ENCODE data around the gene USP21.

USP21 gene

GRCh38 chr1:161175771-161176453 lies 16.6 kb downstream of the USP21 start:
- Histone ChIP-seq H3K9me3 (ENCODE audit: control insufficient read depth in 2 of 2, low read length in 2 of 2) (no peaks in the 10 kb centered on the region), H3K27me3 (ENCODE audit: control insufficient read depth in 2 of 2, insufficient read depth in 2 of 2, low read length in 2 of 2) (no peaks in the 10 kb centered on the region), H3K36me3 (ENCODE audit: control insufficient read depth in 2 of 2, insufficient read depth in 2 of 2, low read length in 2 of 2) (peaks cover 18 to 33% of the 10 kb centered on the region in 2 donors), H3K9ac (ENCODE audit: low read depth in 1 of 2, low read length in 2 of 2) (peak overlapping the region; percentile 94), H3K4me1 (ENCODE audit: control insufficient read depth in 2 of 2, insufficient read depth in 2 of 2, low read length in 2 of 2) (peaks cover 10 to 13% of the 10 kb centered on the region in 2 donors), H3K4me3 (ENCODE audit: low read length in 2 of 2) (peak overlapping the region in 1 of 2 donors; percentile 98), H3K27ac (ENCODE audit: low read depth in 2 of 2, low read length in 2 of 2) (peak overlapping the region; percentile 80 to 91)

- H3K36me3 ChIP-seq (ENCODE audit: control insufficient read depth in 2 of 2, insufficient read depth in 2 of 2, low read length in 2 of 2), result peaks cover 13 to 26% of the 10 kb centered on the region in 2 donors
- peak overlapping the region; percentile 80 to 91 for H3K27ac ChIP-seq (ENCODE audit: low read depth in 2 of 2, low read length in 2 of 2)
- H3K27me3 ChIP-seq (ENCODE audit: control insufficient read depth in 2 of 2, insufficient read depth in 2 of 2, low read length in 2 of 2), result no peaks in the 10 kb centered on the region
- no peaks in the 10 kb centered on the region for H3K9me3 ChIP-seq (ENCODE audit: control insufficient read depth in 2 of 2, low read length in 2 of 2)
- peaks cover 10 to 13% of the 10 kb centered on the region in 2 donors for H3K4me1 ChIP-seq (ENCODE audit: control insufficient read depth in 2 of 2, insufficient read depth in 2 of 2, low read length in 2 of 2)
- peak overlapping the region; percentile 94 for H3K9ac ChIP-seq (ENCODE audit: low read depth in 1 of 2, low read length in 2 of 2)
- peak overlapping the region; percentile 92 to 98 for H3K4me3 ChIP-seq (ENCODE audit: low read length in 2 of 2)
These were observed 17.3 kb downstream of the USP21 start for GRCh38 chr1:161176468-161177111.

GRCh38 chr1:161177112-161177935 lies 18.0 kb downstream of the USP21 start, which contains the start of gene B4GALT3:
Gene B4GALT3, minus strand, starts transcription at chr1:161177507. Its CDS starts 1,447 bp downstream, at chr1:161176060.
- peaks cover 7 to 20% of the 10 kb centered on the region in 2 donors for H3K36me3 ChIP-seq (ENCODE audit: control insufficient read depth in 2 of 2, insufficient read depth in 2 of 2, low read length in 2 of 2)
- peak within 1 kb of the TSS; percentile 80 to 91 for H3K27ac ChIP-seq (ENCODE audit: low read depth in 2 of 2, low read length in 2 of 2)
- peak within 1 kb of the TSS; percentile 92 to 98 for H3K4me3 ChIP-seq (ENCODE audit: low read length in 2 of 2)
- no peaks in the 10 kb centered on the region for H3K9me3 ChIP-seq (ENCODE audit: control insufficient read depth in 2 of 2, low read length in 2 of 2)
- no peaks in the 10 kb centered on the region for H3K27me3 ChIP-seq (ENCODE audit: control insufficient read depth in 2 of 2, insufficient read depth in 2 of 2, low read length in 2 of 2)
- H3K9ac ChIP-seq (ENCODE audit: low read depth in 1 of 2, low read length in 2 of 2), result peak within 1 kb of the TSS; percentile 94
- peaks cover 10 to 13% of the 10 kb centered on the region in 2 donors for H3K4me1 ChIP-seq (ENCODE audit: control insufficient read depth in 2 of 2, insufficient read depth in 2 of 2, low read length in 2 of 2)

- H3K4me3 ChIP-seq (ENCODE audit: low read length in 2 of 2), result peak overlapping the region; percentile 92 to 98
- no peaks in the 10 kb centered on the region for H3K27me3 ChIP-seq (ENCODE audit: control insufficient read depth in 2 of 2, insufficient read depth in 2 of 2, low read length in 2 of 2)
- H3K9ac ChIP-seq (ENCODE audit: low read depth in 1 of 2, low read length in 2 of 2), result peak overlapping the region; percentile 94
- H3K9me3 ChIP-seq (ENCODE audit: control insufficient read depth in 2 of 2, low read length in 2 of 2), result no peaks in the 10 kb centered on the region
- H3K27ac ChIP-seq (ENCODE audit: low read depth in 2 of 2, low read length in 2 of 2), result peak overlapping the region; percentile 80 to 91
- peaks cover 7 to 17% of the 10 kb centered on the region in 2 donors for H3K36me3 ChIP-seq (ENCODE audit: control insufficient read depth in 2 of 2, insufficient read depth in 2 of 2, low read length in 2 of 2)
- peaks cover 12 to 13% of the 10 kb centered on the region in 2 donors for H3K4me1 ChIP-seq (ENCODE audit: control insufficient read depth in 2 of 2, insufficient read depth in 2 of 2, low read length in 2 of 2)
These were observed 18.6 kb downstream of the USP21 start for GRCh38 chr1:161177936-161178244.

- H3K27ac ChIP-seq (ENCODE audit: low read depth in 2 of 2, low read length in 2 of 2), result no peak overlapping the region
- H3K4me3 ChIP-seq (ENCODE audit: low read length in 2 of 2), result no peak overlapping the region
- H3K4me1 ChIP-seq (ENCODE audit: control insufficient read depth in 2 of 2, insufficient read depth in 2 of 2, low read length in 2 of 2), result peaks cover 13 to 14% of the 10 kb centered on the region in 2 donors
- no peaks in the 10 kb centered on the region for H3K27me3 ChIP-seq (ENCODE audit: control insufficient read depth in 2 of 2, insufficient read depth in 2 of 2, low read length in 2 of 2)
- H3K36me3 ChIP-seq (ENCODE audit: control insufficient read depth in 2 of 2, insufficient read depth in 2 of 2, low read length in 2 of 2), result peaks cover 0 to 6% of the 10 kb centered on the region in 2 donors
- H3K9me3 ChIP-seq (ENCODE audit: control insufficient read depth in 2 of 2, low read length in 2 of 2), result no peaks in the 10 kb centered on the region
- no peak overlapping the region for H3K9ac ChIP-seq (ENCODE audit: low read depth in 1 of 2, low read length in 2 of 2)
These were observed 20.4 kb downstream of the USP21 start for GRCh38 chr1:161179698-161180097.

- no peak overlapping the region for H3K27ac ChIP-seq (ENCODE audit: low read depth in 2 of 2, low read length in 2 of 2)
- H3K4me3 ChIP-seq (ENCODE audit: low read length in 2 of 2), result no peak overlapping the region
- no peaks in the 10 kb centered on the region for H3K9me3 ChIP-seq (ENCODE audit: control insufficient read depth in 2 of 2, low read length in 2 of 2)
- no peaks in the 10 kb centered on the region for H3K36me3 ChIP-seq (ENCODE audit: control insufficient read depth in 2 of 2, insufficient read depth in 2 of 2, low read length in 2 of 2)
- peak overlapping the region in 1 of 2 donors; percentile 17 for H3K9ac ChIP-seq (ENCODE audit: low read depth in 1 of 2, low read length in 2 of 2)
- peaks cover 13 to 17% of the 10 kb centered on the region in 2 donors for H3K4me1 ChIP-seq (ENCODE audit: control insufficient read depth in 2 of 2, insufficient read depth in 2 of 2, low read length in 2 of 2)
- no peaks in the 10 kb centered on the region for H3K27me3 ChIP-seq (ENCODE audit: control insufficient read depth in 2 of 2, insufficient read depth in 2 of 2, low read length in 2 of 2)
These were observed 21.3 kb downstream of the USP21 start for GRCh38 chr1:161180639-161181038.

- Histone ChIP-seq H3K9me3 (ENCODE audit: control insufficient read depth in 2 of 2, low read length in 2 of 2) (no peaks in the 10 kb centered on the region), H3K27ac (ENCODE audit: low read depth in 2 of 2, low read length in 2 of 2) (peak overlapping the region; percentile 40 to 63), H3K4me1 (ENCODE audit: control insufficient read depth in 2 of 2, insufficient read depth in 2 of 2, low read length in 2 of 2) (peaks cover 5 to 13% of the 10 kb centered on the region in 2 donors), H3K9ac (ENCODE audit: low read depth in 1 of 2, low read length in 2 of 2) (no peak overlapping the region), H3K36me3 (ENCODE audit: control insufficient read depth in 2 of 2, insufficient read depth in 2 of 2, low read length in 2 of 2) (no peaks in the 10 kb centered on the region), H3K27me3 (ENCODE audit: control insufficient read depth in 2 of 2, insufficient read depth in 2 of 2, low read length in 2 of 2) (no peaks in the 10 kb centered on the region), H3K4me3 (ENCODE audit: low read length in 2 of 2) (peak overlapping the region in 1 of 2 donors; percentile 0)
These were observed 22.9 kb downstream of the USP21 start for GRCh38 chr1:161182214-161182613.

- Histone ChIP-seq H3K27ac (ENCODE audit: low read depth in 2 of 2, low read length in 2 of 2) (peak overlapping the region; percentile 65 to 86), H3K36me3 (ENCODE audit: control insufficient read depth in 2 of 2, insufficient read depth in 2 of 2, low read length in 2 of 2) (no peaks in the 10 kb centered on the region), H3K27me3 (ENCODE audit: control insufficient read depth in 2 of 2, insufficient read depth in 2 of 2, low read length in 2 of 2) (no peaks in the 10 kb centered on the region), H3K4me3 (ENCODE audit: low read length in 2 of 2) (peak overlapping the region in 1 of 2 donors; percentile 56), H3K4me1 (ENCODE audit: control insufficient read depth in 2 of 2, insufficient read depth in 2 of 2, low read length in 2 of 2) (peaks cover 0 to 13% of the 10 kb centered on the region in 2 donors), H3K9ac (ENCODE audit: low read depth in 1 of 2, low read length in 2 of 2) (no peak overlapping the region), H3K9me3 (ENCODE audit: control insufficient read depth in 2 of 2, low read length in 2 of 2) (no peaks in the 10 kb centered on the region)
These were observed 26.0 kb downstream of the USP21 start for GRCh38 chr1:161185282-161185682.

GRCh38 chr1:161185732-161186311 lies 26.5 kb downstream of the USP21 start:
- peak overlapping the region in 1 of 2 donors; percentile 56 for H3K9ac ChIP-seq (ENCODE audit: low read depth in 1 of 2, low read length in 2 of 2)
- peak overlapping the region in 1 of 2 donors; percentile 56 for H3K4me3 ChIP-seq (ENCODE audit: low read length in 2 of 2)
- no peaks in the 10 kb centered on the region for H3K27me3 ChIP-seq (ENCODE audit: control insufficient read depth in 2 of 2, insufficient read depth in 2 of 2, low read length in 2 of 2)
- H3K4me1 ChIP-seq (ENCODE audit: control insufficient read depth in 2 of 2, insufficient read depth in 2 of 2, low read length in 2 of 2), result peaks cover 0 to 13% of the 10 kb centered on the region in 2 donors
- H3K9me3 ChIP-seq (ENCODE audit: control insufficient read depth in 2 of 2, low read length in 2 of 2), result no peaks in the 10 kb centered on the region
- no peaks in the 10 kb centered on the region for H3K36me3 ChIP-seq (ENCODE audit: control insufficient read depth in 2 of 2, insufficient read depth in 2 of 2, low read length in 2 of 2)
- H3K27ac ChIP-seq (ENCODE audit: low read depth in 2 of 2, low read length in 2 of 2), result peak overlapping the region; percentile 65 to 86

All from mucosa of rectum (tissue), 2 donors.